ENCODE measurements around the gene B3GNT7.
"Not testable (repeated sequence)": the region's sequence is repeated elsewhere in the genome, so short reads cannot be mapped to it uniquely, and the experiment has no call there.

- TF ChIP-seq SMC3 (IDR thresholded peaks at IDR 0.05; ENCODE audit: low read depth, low read length); MAZ (IDR thresholded peaks at IDR 0.05; ENCODE audit: borderline replicate concordance, low read depth, low read length); ELK1 (IDR thresholded peaks at IDR 0.05; ENCODE audit: borderline replicate concordance, low read depth, low read length); POLR2A (IDR thresholded peaks at IDR 0.05; ENCODE audit: low read depth, low read length); CTCF (conservative IDR thresholded peaks at IDR 0.05; ENCODE audit: low read depth, low read length); RCOR1 (IDR thresholded peaks at IDR 0.05; ENCODE audit: insufficient replicate concordance, low read length); FOS (IDR thresholded peaks at IDR 0.05; ENCODE audit: low read depth, low read length); RAD21 (IDR thresholded peaks at IDR 0.05; ENCODE audit: low read length): not testable (repeated sequence)
Observed at GRCh38 chr2:231408304-231408703, 12.8 kb downstream of the B3GNT7 start.

All from IMR-90 (cell line).